Measurements from ENCODE around the gene TACR3. TPM values are rescaled to one million over a fixed set of nuclear protein-coding genes. Genes with fewer than 3 reads are reported as not detected.

Gene TACR3
- total and polyA plus RNA-seq, 2 of the 4 experiments (the other 2 are of a cell fraction) = not detected

- POLR2A ChIA-PET (ENCODE audit: unreplicated experiment) = no interaction called here
- TF ChIP-seq BHLHE40 (IDR thresholded peaks at IDR 0.05; ENCODE audit: low read depth, low read length) (no peak), CEBPB (IDR thresholded peaks at IDR 0.05; ENCODE audit: low read depth, low read length) (no peak), FOS (IDR thresholded peaks at IDR 0.05; ENCODE audit: low read depth, low read length) (no peak), MAFK (IDR thresholded peaks at IDR 0.05; ENCODE audit: low read depth, low read length) (no peak), CTCF (conservative IDR thresholded peaks at IDR 0.05; ENCODE audit: low read depth, low read length) (no peak), NFE2L2 (IDR thresholded peaks at IDR 0.05; ENCODE audit: low read depth, low read length) (no peak), MAZ (IDR thresholded peaks at IDR 0.05; ENCODE audit: borderline replicate concordance, low read depth, low read length) (no peak), CHD1 (IDR thresholded peaks at IDR 0.05; ENCODE audit: low read depth, low read length) (no peak), USF2 (IDR thresholded peaks at IDR 0.05; ENCODE audit: low read depth, low read length) (no peak), RFX5 (IDR thresholded peaks at IDR 0.05; ENCODE audit: low read depth, low read length) (no peak), RAD21 (IDR thresholded peaks at IDR 0.05; ENCODE audit: low read length) (no peak), POLR2A (IDR thresholded peaks at IDR 0.05; ENCODE audit: low read depth, low read length) (no peak), ELK1 (IDR thresholded peaks at IDR 0.05; ENCODE audit: borderline replicate concordance, low read depth, low read length) (no peak), RCOR1 (IDR thresholded peaks at IDR 0.05; ENCODE audit: insufficient replicate concordance, low read length) (no peak), MXI1 (IDR thresholded peaks at IDR 0.05; ENCODE audit: borderline replicate concordance, low read depth, low read length) (no peak), SMC3 (IDR thresholded peaks at IDR 0.05; ENCODE audit: low read depth, low read length) (no peak)
- Histone ChIP-seq H3K4ac (ENCODE audit: low read depth, low read length) (no peak overlapping the region), H3K56ac (ENCODE audit: extremely low read depth, insufficient read depth, low read length) (no peak overlapping the region), H2BK20ac (ENCODE audit: low read depth, low read length) (no peak overlapping the region), H2BK120ac (ENCODE audit: low read depth, low read length) (no peak overlapping the region), H3K23ac (ENCODE audit: low read depth, low read length) (no peak overlapping the region), H3K27ac (ENCODE audit: insufficient read depth, low read length) (no peak overlapping the region), H3K9ac (ENCODE audit: low read depth, low read length) (no peak overlapping the region), H3K14ac (replicated peaks; ENCODE audit: low read depth, low read length) (no peak overlapping the region), H3K79me1 (ENCODE audit: low read depth in 1 of 2, low read length in 2 of 2) (no peaks in the 10 kb centered on the region), H3K36me3 (ENCODE audit: control insufficient read depth, insufficient read depth, low read length) (no peaks in the 10 kb centered on the region), H3K9me1 (ENCODE audit: insufficient read depth, low read length) (no peaks in the 10 kb centered on the region), H3K18ac (ENCODE audit: low read depth, low read length) (no peak overlapping the region), H4K5ac (ENCODE audit: low read depth, low read length) (no peak overlapping the region), H2BK5ac (ENCODE audit: low read depth, low read length, poor library complexity, severe bottlenecking) (no peak overlapping the region), H2AK9ac (replicated peaks; ENCODE audit: low read depth, low read length, poor library complexity) (no peak overlapping the region), H4K20me1 (ENCODE audit: insufficient read depth, low read length) (no peaks in the 10 kb centered on the region), H2AFZ (replicated peaks; ENCODE audit: low read length, poor library complexity) (no peak overlapping the region), H3K9me3 (ENCODE audit: control insufficient read depth, insufficient read depth, low read length) (peaks cover 9% of the 10 kb centered on the region), H3K27me3 (ENCODE audit: control insufficient read depth, insufficient read depth, low read length) (no peaks in the 10 kb centered on the region), H3K4me2 (ENCODE audit: low read depth, low read length) (no peak overlapping the region), H3K4me3 (ENCODE audit: insufficient read depth, low read depth, low read length) (no peak overlapping the region), H2BK15ac (ENCODE audit: low read depth, low read length) (no peak overlapping the region), H3K4me1 (ENCODE audit: control insufficient read depth, insufficient read depth, low read length) (no peaks in the 10 kb centered on the region), H2AK5ac (ENCODE audit: low read depth, low read length) (no peak overlapping the region), H4K8ac (ENCODE audit: low read depth in 2 of 2, low read length in 2 of 2) (no peak overlapping the region), H4K91ac (ENCODE audit: insufficient read depth, low read depth, low read length) (no peak overlapping the region)
- CTCF ChIA-PET = no interaction called here
- DNase-seq (no peak), ATAC-seq (ENCODE audit: low read depth) (no peak)
- intact Hi-C loops (cut with micrococcal nuclease) (no loop called here), dilution Hi-C loops (cut with HindIII; ENCODE audit: low sequenced_read_pairs, unreplicated experiment) (no loop called here), in situ Hi-C loops (cut with MboI; ENCODE audit: low sequenced_read_pairs) (no loop called here)
- BruUV-seq (replicated peaks) = no TSS peak
Observed at GRCh38 chr4:103648541-103648940, 71.2 kb downstream of the TACR3 start.

Data from IMR-90 (cell line).